Gastrocnemius medialis (tissue), 4 donors: ENCODE results near the gene ZNF670. TPM values are rescaled to one million over a fixed set of nuclear protein-coding genes. Genes with fewer than 3 reads are reported as not detected.

Experiments
- ATAC-seq, 2 donors: fragments of 150-250 bp; one replicate each; pipeline ENCODE4 v1.9.1; 2016
- DNase-seq, 2 donors: peaks; one replicate each; pipeline ENCODE4 v3.0.0-alpha.2; 2019
- H3K27ac ChIP-seq, 4 donors: fragments of 200-600 bp; sonication (generic); 1 replicate in 1 of 4; 2 replicates in 3 of 4; pipeline ENCODE4 v1.5.1; 2016 to 2018; ENCODE audit warnings: mild to moderate bottlenecking in 2 of 4, moderate library complexity in 1 of 4
- H3K27me3 ChIP-seq, 3 donors: fragments of 200-600 bp; sonication (generic) in 2 of 3; 1 replicate in 1 of 3; 2 replicates in 2 of 3; pipeline versions ENCODE4 v1.5.1 to v1.6.0; 2016 to 2019; ENCODE audit warnings: mild to moderate bottlenecking in 1 of 3, moderate library complexity in 1 of 3
- H3K36me3 ChIP-seq, 2 donors: fragments of 200-600 bp; sonication (generic) in 1 of 2; one replicate each; pipeline ENCODE4 v1.5.1; 2017 to 2018
- H3K4me1 ChIP-seq, 2 donors: fragments of 200-600 bp; sonication (generic) in 1 of 2; one replicate each; pipeline ENCODE4 v1.5.1; 2016 to 2017; ENCODE audit warnings: mild to moderate bottlenecking in 2 of 2
- H3K4me3 ChIP-seq, 4 donors: fragments of 200-600 bp; sonication (generic) in 3 of 4; 1 replicate in 1 of 4; 2 replicates in 3 of 4; pipeline ENCODE4 v1.5.1; 2016 to 2019; ENCODE audit warnings: mild to moderate bottlenecking in 2 of 4
- H3K9me3 ChIP-seq, 3 donors: fragments of 200-600 bp; sonication (generic) in 2 of 3; 1 replicate in 1 of 3; 2 replicates in 2 of 3; pipeline ENCODE4 v1.5.1; 2016 to 2019
- CTCF ChIP-seq, 5 experiments: fragments of 450-650 bp in 3 of 5; fragments of 200-600 bp in 2 of 5; sonication (generic) in 2 of 5; IDR thresholded peaks in 4 of 5; conservative IDR thresholded peaks in 1 of 5; 1 replicate in 4 of 5; 2 replicates in 1 of 5; pipeline ENCODE4 v1.5.1; 2016 to 2019; ENCODE audit warnings: antibody characterized with exemption in 5 of 5, mild to moderate bottlenecking in 3 of 5, moderate library complexity in 3 of 5
- POLR2A ChIP-seq, 2 donors: fragments of 450-650 bp; IDR thresholded peaks; one replicate each; pipeline ENCODE4 v1.6.1; 2017; ENCODE audit warnings: antibody characterized with exemption in 2 of 2, mild to moderate bottlenecking in 2 of 2, moderate library complexity in 2 of 2
- in situ Hi-C, 4 donors: fragments of 200-750 bp; cut with MboI; loops; one replicate each; pipeline versions ENCODE4 v1.15.0 to v1.8.0; 2017; ENCODE audit warnings: low sequenced_read_pairs in 4 of 4
- intact Hi-C: fragments of 100-400 bp; cut with DNase I; formaldehyde crosslinking; loops from one replicate; pipeline ENCODE4 v1.15.1; 2023; ENCODE audit warnings: low total_unique reads
- total RNA-seq, 4 donors: library from RNA; depleted of rRNA; stranded (reverse); fragments of >200 nt; gene quantifications; one replicate each; pipeline versions ENCODE4 v1.1.0 to v1.2.3, GENCODE V29; 2016

Gene ZNF670
- total RNA-seq, 4 donors from 2014 or later: 0.49 to 1.3 (median 0.52) TPM

GRCh38 chr1:247090455-247090854 lies 11.8 kb upstream of the ZNF670 start:
- DNase-seq (no peak), ATAC-seq (no peak)
- Histone ChIP-seq H3K4me3 (no peak overlapping the region), H3K27ac (no peak overlapping the region), H3K27me3 (no peaks in the 10 kb centered on the region), H3K36me3 (no peaks in the 10 kb centered on the region), H3K9me3 (no peaks in the 10 kb centered on the region), H3K4me1 (no peaks in the 10 kb centered on the region)
- intact Hi-C loops (no loop called here), in situ Hi-C loops (no loop called here)
- TF ChIP-seq POLR2A (IDR thresholded peaks at IDR 0.05) (no peak), CTCF (IDR thresholded peaks at IDR 0.05 in 4 of 5, conservative IDR thresholded peaks at IDR 0.05 in 1 of 5) (no peak)

GRCh38 chr1:247089616-247090375 lies 11.2 kb upstream of the ZNF670 start:
- in situ Hi-C loops (no loop called here), intact Hi-C loops (no loop called here)
- DNase-seq (no peak), ATAC-seq (no peak)
- TF ChIP-seq CTCF (IDR thresholded peaks at IDR 0.05 in 4 of 5, conservative IDR thresholded peaks at IDR 0.05 in 1 of 5) (no peak), POLR2A (IDR thresholded peaks at IDR 0.05) (no peak)
- no peaks in the 10 kb centered on the region for H3K27me3 ChIP-seq
- H3K27ac ChIP-seq: no peak overlapping the region
- H3K36me3 ChIP-seq: no peaks in the 10 kb centered on the region
- no peak overlapping the region for H3K4me3 ChIP-seq
- no peaks in the 10 kb centered on the region for H3K4me1 ChIP-seq
- H3K9me3 ChIP-seq: no peaks in the 10 kb centered on the region

GRCh38 chr1:247088967-247089366 lies 10.4 kb upstream of the ZNF670 start:
- ATAC-seq (no peak), DNase-seq (no peak)
- H3K4me1 ChIP-seq: no peaks in the 10 kb centered on the region
- TF ChIP-seq CTCF (IDR thresholded peaks at IDR 0.05 in 4 of 5, conservative IDR thresholded peaks at IDR 0.05 in 1 of 5) (no peak), POLR2A (IDR thresholded peaks at IDR 0.05) (no peak)
- H3K27ac ChIP-seq: no peak overlapping the region
- in situ Hi-C loops: no loop called here
- H3K36me3 ChIP-seq: no peaks in the 10 kb centered on the region
- H3K9me3 ChIP-seq: no peaks in the 10 kb centered on the region
- intact Hi-C loops: no loop called here
- no peak overlapping the region for H3K4me3 ChIP-seq
- H3K27me3 ChIP-seq: no peaks in the 10 kb centered on the region

- Histone ChIP-seq H3K4me3 (no peak overlapping the region), H3K36me3 (no peaks in the 10 kb centered on the region), H3K4me1 (no peaks in the 10 kb centered on the region), H3K27ac (no peak overlapping the region), H3K27me3 (no peaks in the 10 kb centered on the region), H3K9me3 (no peaks in the 10 kb centered on the region)
- intact Hi-C loops (no loop called here), in situ Hi-C loops (no loop called here)
- TF ChIP-seq POLR2A (IDR thresholded peaks at IDR 0.05) (no peak), CTCF (IDR thresholded peaks at IDR 0.05 in 4 of 5, conservative IDR thresholded peaks at IDR 0.05 in 1 of 5) (no peak)
- DNase-seq (no peak), ATAC-seq (no peak)
These were observed 8.6 kb upstream of the ZNF670 start for GRCh38 chr1:247087256-247087655.

- ATAC-seq (no peak), DNase-seq (no peak)
- intact Hi-C loops: no loop called here
- no peak overlapping the region for H3K4me3 ChIP-seq
- no peaks in the 10 kb centered on the region for H3K9me3 ChIP-seq
- TF ChIP-seq POLR2A (IDR thresholded peaks at IDR 0.05) (no peak), CTCF (IDR thresholded peaks at IDR 0.05 in 4 of 5, conservative IDR thresholded peaks at IDR 0.05 in 1 of 5) (no peak)
- H3K27me3 ChIP-seq: no peaks in the 10 kb centered on the region
- in situ Hi-C loops: no loop called here
- no peaks in the 10 kb centered on the region for H3K36me3 ChIP-seq
- H3K27ac ChIP-seq: no peak overlapping the region
- H3K4me1 ChIP-seq: no peaks in the 10 kb centered on the region
These were observed 6.7 kb upstream of the ZNF670 start for GRCh38 chr1:247085310-247085709.
